Camera-type eye (tissue), 1 donor: Measurements from ENCODE around the gene ZSCAN32. TPM values are rescaled to one million over a fixed set of nuclear protein-coding genes. Genes with fewer than 3 reads are reported as not detected.

Experiments
- total RNA-seq: library from RNA; depleted of rRNA; stranded (reverse); fragments of >200 nt; gene quantifications from one replicate; pipeline ENCODE4 v1.2.3, GENCODE V29; 2014

Gene ZSCAN32
- total RNA-seq = 15.6 TPM

DNA sequence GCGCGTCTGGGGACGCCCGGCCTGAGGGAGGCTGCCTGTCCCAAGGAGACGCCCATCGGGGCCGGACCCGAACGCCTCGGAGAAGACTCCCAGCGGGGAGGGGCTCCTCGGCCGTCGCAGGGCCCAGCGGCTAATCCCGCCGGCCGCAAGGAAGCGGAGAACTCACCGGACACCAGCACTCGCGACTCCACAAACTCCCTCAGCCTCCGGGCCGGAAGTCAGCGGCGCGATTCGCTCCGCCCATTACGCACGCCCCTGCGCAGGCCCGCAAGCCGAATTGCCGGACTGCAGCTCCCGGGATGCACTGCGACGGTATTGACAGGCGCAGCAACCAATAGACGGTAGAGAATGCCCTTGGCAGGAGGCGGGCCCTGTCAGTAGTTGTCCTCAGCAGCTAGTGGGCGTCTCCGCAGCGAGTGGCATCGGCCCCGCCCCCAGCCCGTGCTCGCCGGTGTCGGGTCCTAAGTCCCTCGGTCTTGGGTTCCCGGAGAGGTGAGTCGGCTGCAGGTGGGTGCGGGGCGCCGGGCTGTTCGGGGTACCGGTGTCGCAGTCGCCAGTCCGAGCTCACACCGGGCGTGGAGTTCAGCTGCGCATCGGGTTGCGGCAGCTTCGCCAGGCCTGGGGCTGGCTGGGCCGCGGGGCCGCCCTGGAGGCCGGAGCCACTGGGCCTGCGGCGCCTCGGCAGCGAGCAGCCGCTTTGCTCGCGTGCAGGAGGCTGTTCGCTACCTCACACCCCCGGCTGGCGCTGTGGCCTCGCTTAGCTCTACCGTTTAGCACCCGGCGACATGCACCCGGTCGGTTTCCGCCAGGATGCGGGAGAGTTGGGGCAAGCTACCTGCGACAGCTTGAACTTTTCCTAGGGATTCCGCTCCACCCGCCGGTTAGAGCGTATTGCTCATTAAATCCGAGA is at the start of gene ZSCAN32, which contains the start of gene ZNF174:
ZSCAN32 (minus strand) TSS at position 226 of the 910 bp plus-strand sequence. CDS start 3,447 bp downstream, outside the sequence.
ZNF174 (plus strand) TSS at position 437 of the 910 bp plus-strand sequence. CDS start 790 bp downstream, outside the sequence.

GRCh38 chr16:3443108-3444031 is 42.6 kb upstream of the ZSCAN32 start, which contains the start of the genes NAA60 and ZNF597:
NAA60 (plus strand) TSS chr16:3443680; CDS start chr16:3476228, 32,548 bp downstream.
ZNF597 (minus strand) TSS chr16:3443504; CDS start chr16:3443153, 351 bp downstream.

DNA sequence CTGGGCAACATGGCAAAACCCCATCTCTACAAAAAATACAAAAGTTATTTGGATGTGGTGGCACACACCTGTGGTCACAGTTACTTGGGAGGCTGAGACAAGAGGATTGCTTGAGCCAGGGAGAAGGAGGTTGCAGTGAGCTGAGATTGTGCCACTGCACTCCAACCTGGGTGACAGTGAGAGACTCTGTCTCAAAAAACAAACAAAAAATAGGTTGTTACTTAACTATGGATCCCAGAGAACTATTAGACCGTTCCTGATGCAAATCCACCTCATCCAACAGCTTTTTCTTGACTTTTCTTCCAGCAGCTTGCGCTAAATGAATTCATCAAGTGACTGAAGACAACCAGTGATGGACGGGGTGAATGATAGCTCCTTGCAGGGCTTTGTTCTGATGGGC is 45.2 kb downstream of the ZSCAN32 start, which contains the start of gene OR2C1:
OR2C1 (plus strand) TSS at position 301 of the 400 bp plus-strand sequence; CDS start at position 353, 52 bp downstream.

Other genes starting within 250 kb of the ZSCAN32 start
- not detected for gene OR1F1, start 212.8 kb downstream of the ZSCAN32 start, total RNA-seq
- gene ZNF200, start 165.8 kb downstream of the ZSCAN32 start, total RNA-seq = 16.1 TPM
- 0.99 TPM for gene MEFV, start 144.4 kb downstream of the ZSCAN32 start, total RNA-seq
- gene ZNF263, start 117.5 kb downstream of the ZSCAN32 start, total RNA-seq = 82.8 TPM
- 26.5 TPM for gene TIGD7, start 95.6 kb downstream of the ZSCAN32 start, total RNA-seq
- 67.9 TPM for gene ZNF75A, start 95.5 kb downstream of the ZSCAN32 start, total RNA-seq
- gene OR2C1, start 45.1 kb downstream of the ZSCAN32 start, total RNA-seq = 0.99 TPM
- gene ZNF174, start 211 bp upstream of the ZSCAN32 start, total RNA-seq = 13.5 TPM
- gene ZNF597, start 42.5 kb upstream of the ZSCAN32 start, total RNA-seq = 4.3 TPM
- gene NAA60, start 42.7 kb upstream of the ZSCAN32 start, total RNA-seq = 35.3 TPM
- gene C16orf90, start 94.5 kb upstream of the ZSCAN32 start, total RNA-seq = not detected
- gene CLUAP1, start 100.0 kb upstream of the ZSCAN32 start, total RNA-seq = 35.1 TPM
- gene NLRC3, start 176.4 kb upstream of the ZSCAN32 start, total RNA-seq = 0.71 TPM
- gene SLX4, start 210.6 kb upstream of the ZSCAN32 start, total RNA-seq = 9.7 TPM